Endothelial cell (in vitro differentiated cells): ENCODE data around the gene PIGS. TPM values are rescaled to one million over a fixed set of nuclear protein-coding genes. Genes with fewer than 3 reads are reported as not detected.

Experiments
- DNase-seq: peaks from one replicate; pipeline ENCODE4 v3.0.0; 2021; ENCODE audit warnings: low spot score
- H3K27ac Mint-ChIP-seq: one replicate; pipeline ENCODE4 v1.8.0; 2021; ENCODE audit warnings: mixed read lengths, inconsistent platforms; ENCODE audit not compliant: unreplicated experiment
- H3K27me3 Mint-ChIP-seq: one replicate; pipeline ENCODE4 v1.8.0; 2021; ENCODE audit warnings: mild to moderate bottlenecking, moderate library complexity, mixed read lengths, inconsistent platforms; ENCODE audit not compliant: unreplicated experiment
- H3K36me3 Mint-ChIP-seq: one replicate; pipeline ENCODE4 v1.8.0; 2021; ENCODE audit warnings: mild to moderate bottlenecking, low read depth, mixed read lengths, inconsistent platforms; ENCODE audit not compliant: unreplicated experiment
- H3K4me1 Mint-ChIP-seq: one replicate; pipeline ENCODE4 v1.8.0; 2021; ENCODE audit warnings: mild to moderate bottlenecking, mixed read lengths, inconsistent platforms; ENCODE audit not compliant: unreplicated experiment
- H3K4me3 Mint-ChIP-seq: one replicate; pipeline ENCODE4 v1.8.0; 2021; ENCODE audit warnings: mild to moderate bottlenecking, mixed read lengths, inconsistent platforms; ENCODE audit not compliant: unreplicated experiment
- H3K9me3 Mint-ChIP-seq: one replicate; pipeline ENCODE4 v1.8.0; 2021; ENCODE audit warnings: mixed read lengths, inconsistent platforms; ENCODE audit not compliant: unreplicated experiment
- total RNA-seq: library from RNA; stranded (reverse); fragmentation: NEBNext Ultra II Directional; extraction: Animal tissue kit (Norgen Biotek cat#: 25700); gene quantifications from one replicate; pipeline ENCODE4 v1.2.1, GENCODE V29; 2021; ENCODE audit not compliant: unreplicated experiment
- TF ChIP-seq, protein P1 (sequence below): fragments of 200-600 bp; sonication (generic); IDR thresholded peaks from one replicate; pipeline ENCODE4 v1.5.0; 2021; ENCODE audit warnings: antibody characterized with exemption; ENCODE audit not compliant: unreplicated experiment

PIGS gene
- total RNA-seq, 1 donor from 2014 or later = 53.6 TPM

DNA sequence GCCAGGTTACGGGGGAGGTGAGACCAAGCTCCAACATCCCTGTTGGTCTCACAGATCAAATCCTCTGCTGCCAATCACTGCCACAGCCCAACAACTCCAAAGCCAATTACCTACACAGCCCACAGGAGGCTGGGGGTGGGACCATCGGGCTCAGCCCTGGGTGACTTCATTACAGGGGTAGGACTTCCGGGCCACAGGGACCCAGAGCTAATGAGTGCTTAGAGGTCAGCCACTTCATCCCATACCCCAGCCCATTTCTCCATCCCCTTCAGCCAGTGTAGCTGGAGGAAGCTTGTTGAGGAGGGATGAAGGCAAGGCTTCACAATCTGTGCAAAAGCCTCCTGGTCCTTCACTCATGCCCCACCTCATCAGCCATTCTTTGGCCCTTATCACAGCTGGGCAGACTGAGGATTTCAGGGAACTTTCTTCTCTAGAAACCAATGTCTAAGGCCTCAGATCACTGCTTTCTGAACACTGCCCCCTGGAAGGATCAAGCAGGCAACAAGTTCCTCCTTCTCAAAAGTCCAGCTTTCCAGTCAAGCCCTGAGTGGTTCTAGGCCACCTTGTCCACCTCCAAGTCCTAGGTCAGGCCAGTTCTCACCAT is 59.4 kb downstream of the PIGS start:
- peaks cover 16% of the 10 kb centered on the region for H3K27me3 Mint-ChIP-seq
- H3K27ac Mint-ChIP-seq = no peak overlapping the region
- no peaks in the 10 kb centered on the region for H3K4me1 Mint-ChIP-seq
- TF ChIP-seq, protein P1, sequence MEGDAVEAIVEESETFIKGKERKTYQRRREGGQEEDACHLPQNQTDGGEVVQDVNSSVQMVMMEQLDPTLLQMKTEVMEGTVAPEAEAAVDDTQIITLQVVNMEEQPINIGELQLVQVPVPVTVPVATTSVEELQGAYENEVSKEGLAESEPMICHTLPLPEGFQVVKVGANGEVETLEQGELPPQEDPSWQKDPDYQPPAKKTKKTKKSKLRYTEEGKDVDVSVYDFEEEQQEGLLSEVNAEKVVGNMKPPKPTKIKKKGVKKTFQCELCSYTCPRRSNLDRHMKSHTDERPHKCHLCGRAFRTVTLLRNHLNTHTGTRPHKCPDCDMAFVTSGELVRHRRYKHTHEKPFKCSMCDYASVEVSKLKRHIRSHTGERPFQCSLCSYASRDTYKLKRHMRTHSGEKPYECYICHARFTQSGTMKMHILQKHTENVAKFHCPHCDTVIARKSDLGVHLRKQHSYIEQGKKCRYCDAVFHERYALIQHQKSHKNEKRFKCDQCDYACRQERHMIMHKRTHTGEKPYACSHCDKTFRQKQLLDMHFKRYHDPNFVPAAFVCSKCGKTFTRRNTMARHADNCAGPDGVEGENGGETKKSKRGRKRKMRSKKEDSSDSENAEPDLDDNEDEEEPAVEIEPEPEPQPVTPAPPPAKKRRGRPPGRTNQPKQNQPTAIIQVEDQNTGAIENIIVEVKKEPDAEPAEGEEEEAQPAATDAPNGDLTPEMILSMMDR = no peak
- H3K9me3 Mint-ChIP-seq = no peaks in the 10 kb centered on the region
- no peak for DNase-seq
- H3K36me3 Mint-ChIP-seq = no peaks in the 10 kb centered on the region
- H3K4me3 Mint-ChIP-seq = no peak overlapping the region

DNA sequence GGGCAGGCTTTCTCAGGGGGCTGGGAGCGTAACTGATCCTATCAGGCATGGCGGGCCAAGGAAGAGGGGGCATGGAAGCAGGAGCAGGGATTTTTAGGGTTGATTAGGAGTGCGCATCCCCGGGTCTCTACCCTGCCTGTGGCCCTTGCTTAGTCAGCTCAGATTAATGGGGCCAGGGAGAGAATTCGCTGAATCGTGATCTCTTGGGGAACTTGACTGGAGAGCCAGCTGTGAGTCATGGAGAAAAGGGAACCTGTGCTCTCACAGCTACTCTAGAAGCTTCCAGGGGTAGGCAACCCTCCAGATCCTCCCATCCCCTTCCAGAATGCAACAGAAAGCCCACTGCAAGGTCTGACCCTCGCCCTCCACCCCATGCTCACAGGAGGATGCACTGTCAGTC is 61.5 kb downstream of the PIGS start:
- H3K36me3 Mint-ChIP-seq = peaks cover 3% of the 10 kb centered on the region
- H3K4me3 Mint-ChIP-seq = no peak overlapping the region
- DNase-seq = no peak
- H3K4me1 Mint-ChIP-seq = no peaks in the 10 kb centered on the region
- H3K27ac Mint-ChIP-seq = no peak overlapping the region
- peaks cover 17% of the 10 kb centered on the region for H3K27me3 Mint-ChIP-seq
- no peaks in the 10 kb centered on the region for H3K9me3 Mint-ChIP-seq
- TF ChIP-seq, protein P1 = no peak

DNA sequence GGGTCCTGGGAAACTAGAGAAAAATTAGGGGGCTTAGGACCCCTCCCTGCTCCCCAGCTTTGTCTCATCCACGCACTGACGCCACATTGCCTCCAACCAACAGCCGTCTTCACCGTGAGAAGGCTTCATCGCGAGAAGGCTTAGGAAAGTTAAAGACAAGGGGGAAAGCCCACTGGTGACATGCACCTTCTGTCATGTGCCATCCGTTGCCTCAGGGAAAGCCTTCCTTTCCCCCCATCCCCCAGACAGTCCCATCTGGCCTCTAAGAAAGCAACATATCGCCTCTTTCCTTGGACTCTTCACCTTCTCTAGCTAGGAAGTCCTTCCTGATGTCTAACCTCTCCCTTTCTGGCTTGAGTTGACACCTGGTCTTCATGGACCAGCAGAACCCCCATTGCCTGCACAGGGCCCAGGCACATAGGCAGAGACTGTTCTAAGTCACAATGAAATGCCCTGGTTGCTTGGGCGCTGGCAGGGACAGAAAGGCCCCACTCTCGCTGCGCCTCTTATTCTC is 63.1 kb downstream of the PIGS start:
- H3K9me3 Mint-ChIP-seq = no peaks in the 10 kb centered on the region
- H3K4me3 Mint-ChIP-seq = no peak overlapping the region
- H3K27ac Mint-ChIP-seq = no peak overlapping the region
- TF ChIP-seq, protein P1 = no peak
- no peak for DNase-seq
- peaks cover 16% of the 10 kb centered on the region for H3K27me3 Mint-ChIP-seq
- no peaks in the 10 kb centered on the region for H3K4me1 Mint-ChIP-seq
- peaks cover 3% of the 10 kb centered on the region for H3K36me3 Mint-ChIP-seq

DNA sequence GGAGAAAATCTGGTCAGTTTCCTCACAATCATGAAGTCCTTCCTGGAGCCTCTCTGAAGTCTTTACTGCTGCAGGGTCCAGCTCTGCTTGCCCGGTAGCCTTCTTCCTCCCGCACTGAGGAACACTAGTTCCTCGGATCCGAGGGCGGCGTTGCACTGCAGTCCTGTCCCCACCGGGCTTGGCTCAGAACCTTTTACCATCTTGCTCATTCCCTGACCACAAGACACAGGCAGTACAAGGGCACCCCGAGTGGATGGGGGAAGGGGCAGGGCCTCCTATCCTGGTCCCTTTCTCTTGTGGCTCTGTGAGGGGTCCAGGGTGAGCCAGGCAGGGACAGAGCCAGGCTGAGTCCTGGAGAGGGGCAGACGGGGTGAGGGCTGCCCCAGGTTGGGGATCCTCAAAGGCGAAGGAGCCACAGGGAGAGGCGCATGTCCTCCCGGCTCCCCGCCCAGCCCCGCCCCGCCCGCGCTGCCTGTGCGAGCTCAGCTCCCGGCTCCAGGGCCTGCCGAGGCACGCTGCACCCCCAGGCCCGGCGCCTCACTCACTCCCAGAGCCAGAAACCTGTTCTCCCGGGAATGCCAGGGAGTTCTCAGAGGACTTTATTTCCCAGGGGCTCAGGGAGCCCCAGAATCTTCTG is 63.6 kb downstream of the PIGS start:
- Mint-ChIP-seq H3K27ac (no peak overlapping the region), H3K27me3 (peaks cover 16% of the 10 kb centered on the region), H3K4me1 (no peaks in the 10 kb centered on the region), H3K36me3 (peaks cover 3% of the 10 kb centered on the region), H3K9me3 (no peaks in the 10 kb centered on the region), H3K4me3 (no peak overlapping the region)
- TF ChIP-seq, protein P1 = no peak
- no peak for DNase-seq
